GM10266 (cell line): Measurements from ENCODE around the gene ENG.

Experiments
- DNase-seq: peaks from one replicate; pipeline ENCODE4 v3.0.0; 2012; ENCODE audit errors: extremely low spot score
- CTCF ChIP-seq: IDR thresholded peaks from 2 replicates; pipeline ENCODE4 v1.5.1; 2012; ENCODE audit warnings: mild to moderate bottlenecking, low read depth; ENCODE audit not compliant: control insufficient read depth, insufficient read depth; ENCODE audit errors: missing control alignments

ENG gene

GRCh38 chr9:127854184-127854806 is at the start of gene ENG:
ENG (minus strand) TSS chr9:127854658; CDS start chr9:127854355, 303 bp downstream.
- no peak for DNase-seq
- peak; percentile 15 for TF ChIP-seq CTCF

GRCh38 chr9:127903557-127904475 is 49.4 kb upstream of the ENG start:
- no peak for TF ChIP-seq CTCF
- DNase-seq = peak; percentile 75

- TF ChIP-seq CTCF = no peak
- peak; percentile 97 for DNase-seq
These were observed 44.9 kb upstream of the ENG start, which contains the start of gene ST6GALNAC6 for GRCh38 chr9:127899128-127899943. ST6GALNAC6 (minus strand) TSS chr9:127899603; CDS start chr9:127897981, 1,622 bp downstream.

- TF ChIP-seq CTCF = no peak
- peak; percentile 51 for DNase-seq
These were observed 44.1 kb upstream of the ENG start for GRCh38 chr9:127898433-127899127.

GRCh38 chr9:127897193-127897692 is 42.8 kb upstream of the ENG start:
- DNase-seq = peak; percentile 79
- TF ChIP-seq CTCF = no peak

GRCh38 chr9:127896395-127897192 is 42.1 kb upstream of the ENG start:
- no peak for TF ChIP-seq CTCF
- no peak for DNase-seq
